Measurements from ENCODE around the gene ZNF429.
"Not testable (repeated sequence)": the region's sequence is repeated elsewhere in the genome, so short reads cannot be mapped to it uniquely, and the experiment has no call there.

ZNF429 gene

DNA sequence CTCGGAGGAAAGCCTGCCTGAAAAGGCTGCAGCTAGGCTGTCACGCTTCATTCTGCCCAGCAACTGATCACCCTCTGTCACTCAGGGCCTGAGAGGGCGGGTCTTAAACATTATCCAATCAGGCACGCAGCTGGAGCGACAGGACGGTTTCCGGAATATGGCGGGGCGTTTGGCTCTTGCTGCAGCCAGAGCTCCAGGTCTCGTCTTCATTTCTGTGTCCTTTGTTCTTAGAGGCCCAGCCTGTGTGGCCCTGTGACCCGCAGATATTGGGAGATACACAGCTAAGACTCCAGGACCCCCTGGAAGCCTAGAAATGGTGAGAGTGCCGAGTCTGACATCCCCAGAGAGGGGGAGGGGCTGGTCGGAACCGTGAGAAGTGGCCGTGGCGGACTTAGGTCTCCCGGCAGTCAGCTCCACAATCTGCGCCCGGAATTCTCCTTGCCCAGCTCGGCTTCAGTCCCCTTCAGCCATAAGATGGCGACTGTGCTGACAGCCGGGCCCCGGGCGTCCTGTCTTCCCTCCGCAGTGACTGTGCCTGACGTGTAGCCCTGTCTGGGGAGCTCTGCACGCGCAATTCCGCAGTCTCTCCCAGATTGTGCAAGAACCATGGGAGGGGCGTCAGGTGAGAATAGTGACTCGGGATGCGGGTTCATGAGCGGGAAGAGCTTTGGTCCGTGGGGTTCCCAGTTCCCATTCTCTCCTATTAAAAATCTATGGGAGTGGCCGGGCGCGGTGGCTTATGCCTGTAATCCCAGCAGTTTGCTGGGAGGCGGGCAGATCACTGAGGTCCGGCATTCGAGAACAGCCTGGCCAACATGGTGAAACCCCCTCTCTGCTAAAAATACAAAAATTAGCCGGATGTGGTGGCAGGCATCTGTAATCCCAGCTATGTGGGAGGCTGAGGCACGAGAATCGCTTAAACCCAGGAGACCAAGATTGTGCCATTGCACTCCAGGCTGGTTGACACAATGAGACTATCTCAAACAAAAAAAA, at the start of gene ZNF429:
Gene ZNF429, plus strand, starts transcription at position 144 of the 993 bp plus-strand sequence. Its CDS starts 170 bp downstream, at position 314.
- DNase-seq, result peak; percentile 98

DNA sequence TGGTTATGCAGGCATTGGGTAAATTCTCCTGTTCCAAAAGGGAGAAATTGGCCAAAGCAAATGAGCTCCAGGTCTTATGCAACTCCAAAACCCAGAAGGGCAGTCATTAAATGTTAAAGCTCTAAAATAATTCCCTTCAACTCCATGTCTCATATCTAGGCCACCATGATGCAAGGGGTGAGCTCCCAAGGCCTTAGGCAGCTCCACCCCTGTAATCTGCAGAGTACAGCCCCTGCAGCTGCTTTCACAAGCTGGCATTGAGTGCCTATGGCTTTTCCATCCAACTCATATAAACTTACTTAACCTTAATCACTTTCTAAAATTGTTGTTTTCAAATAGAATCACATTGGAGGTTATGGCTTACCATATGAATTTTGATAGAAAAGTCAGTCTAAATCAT, 44.7 kb upstream of the ZNF429 start:
- no peak for DNase-seq

DNA sequence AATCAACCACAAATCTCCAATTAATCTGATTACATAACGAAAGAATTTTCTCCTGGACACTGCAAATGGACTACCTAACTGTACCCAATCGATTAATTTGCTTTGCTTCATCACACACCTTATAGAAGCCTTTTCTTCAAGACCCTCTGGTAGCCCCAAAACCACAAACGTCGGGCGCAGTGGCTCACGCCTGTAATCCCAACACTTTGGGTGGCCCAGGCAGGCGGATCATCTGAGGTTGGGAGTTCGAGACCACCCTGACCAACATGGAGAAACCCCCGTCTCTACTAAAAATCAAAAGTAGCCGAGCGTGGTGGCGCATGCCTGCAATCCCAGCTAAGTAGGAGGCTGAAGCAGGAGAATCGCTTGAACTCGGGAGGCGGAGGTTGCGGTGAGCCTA, 42.9 kb upstream of the ZNF429 start:
- no peak for DNase-seq

DNA sequence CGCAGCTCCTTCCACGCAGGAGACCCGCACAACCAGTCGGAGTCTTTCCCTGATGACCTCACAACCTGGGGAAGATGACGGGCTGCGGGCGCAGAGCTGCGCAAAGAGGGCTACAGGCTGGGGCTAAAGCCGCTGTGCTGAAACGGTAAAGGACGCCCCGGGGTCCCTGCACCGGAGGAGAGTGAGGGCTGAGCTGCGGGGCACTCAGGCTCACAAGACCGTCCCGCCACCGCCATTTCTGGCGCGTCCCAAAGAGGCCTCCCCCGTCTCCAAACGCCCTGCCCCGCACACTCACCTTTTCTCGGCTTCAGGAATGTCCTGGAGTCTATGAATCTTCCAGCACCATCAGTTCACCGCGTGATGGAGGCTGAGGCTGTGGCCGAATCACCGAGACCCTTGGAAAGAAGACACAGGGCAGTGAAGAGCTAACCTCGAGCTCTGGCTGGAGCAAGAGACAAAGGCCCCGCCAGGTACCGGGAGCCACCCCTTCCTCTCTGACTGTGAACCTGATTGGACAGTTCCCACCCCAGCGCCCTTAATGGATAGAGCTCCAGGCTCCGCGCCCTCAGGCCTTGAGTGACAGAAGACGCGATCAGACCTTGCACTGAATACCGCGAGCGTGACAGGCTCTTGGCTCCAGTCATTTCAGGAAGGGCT, 41.8 kb upstream of the ZNF429 start:
- peak; percentile 95 for DNase-seq

DNA sequence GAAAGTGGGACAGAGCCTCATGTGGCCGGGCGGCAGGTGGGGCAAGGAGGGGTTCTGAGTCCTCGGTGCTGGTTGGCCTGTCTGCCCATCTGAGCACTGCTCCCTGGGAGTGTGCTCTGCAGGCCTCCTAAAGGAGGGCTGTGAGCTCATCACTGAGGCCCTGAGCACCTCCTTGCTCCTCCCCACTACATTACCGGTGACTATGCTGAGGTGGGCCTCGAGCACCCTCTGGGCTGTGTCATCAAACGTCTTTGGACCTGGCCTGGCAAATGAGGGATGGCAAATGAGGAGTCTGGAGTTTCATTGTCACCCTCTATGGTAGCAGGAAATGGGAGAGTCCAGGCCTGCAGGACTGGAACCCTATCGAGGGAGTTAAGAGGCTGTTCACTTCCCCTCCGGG, 38.8 kb upstream of the ZNF429 start:
- DNase-seq, result no peak

DNA sequence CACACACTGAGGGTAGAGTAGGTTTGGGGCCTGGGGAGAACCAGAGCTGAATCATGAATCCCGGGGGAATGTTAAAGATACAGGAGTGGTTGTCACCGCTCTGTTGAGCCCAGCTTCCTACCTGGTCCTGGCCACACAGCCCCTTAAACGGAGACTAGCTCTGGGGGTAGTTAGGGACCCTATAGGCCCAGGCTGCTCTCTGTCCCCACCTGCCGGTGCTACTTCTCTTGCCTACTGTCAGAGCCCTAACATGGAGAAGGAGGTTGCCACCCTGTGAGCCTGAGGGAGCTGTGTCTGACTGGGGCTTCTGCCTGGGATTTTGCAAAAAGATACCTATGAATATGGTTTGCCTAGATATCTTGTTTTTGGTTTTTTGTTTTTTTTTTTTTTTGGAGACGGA, 36.6 kb upstream of the ZNF429 start:
- DNase-seq, result no peak

DNA sequence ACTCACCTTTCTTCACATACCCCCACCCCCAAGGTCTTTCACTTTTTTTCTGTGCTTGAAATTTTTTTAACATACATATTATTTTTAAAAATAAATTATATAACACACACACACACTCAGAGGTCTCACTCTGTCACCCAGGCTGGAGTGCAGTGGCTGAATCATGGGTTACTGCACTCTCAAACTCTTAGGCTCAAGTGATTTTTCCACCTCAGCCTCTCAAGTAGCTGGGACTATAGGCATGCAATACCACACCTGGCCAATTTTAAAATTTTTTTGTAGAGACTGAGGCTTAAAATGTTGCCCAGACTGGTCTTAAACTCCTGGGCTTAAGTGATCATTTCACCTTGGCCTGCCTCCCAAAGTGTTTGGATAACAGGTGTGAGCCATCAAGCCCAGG, 32.9 kb upstream of the ZNF429 start:
- DNase-seq, result no peak

DNA sequence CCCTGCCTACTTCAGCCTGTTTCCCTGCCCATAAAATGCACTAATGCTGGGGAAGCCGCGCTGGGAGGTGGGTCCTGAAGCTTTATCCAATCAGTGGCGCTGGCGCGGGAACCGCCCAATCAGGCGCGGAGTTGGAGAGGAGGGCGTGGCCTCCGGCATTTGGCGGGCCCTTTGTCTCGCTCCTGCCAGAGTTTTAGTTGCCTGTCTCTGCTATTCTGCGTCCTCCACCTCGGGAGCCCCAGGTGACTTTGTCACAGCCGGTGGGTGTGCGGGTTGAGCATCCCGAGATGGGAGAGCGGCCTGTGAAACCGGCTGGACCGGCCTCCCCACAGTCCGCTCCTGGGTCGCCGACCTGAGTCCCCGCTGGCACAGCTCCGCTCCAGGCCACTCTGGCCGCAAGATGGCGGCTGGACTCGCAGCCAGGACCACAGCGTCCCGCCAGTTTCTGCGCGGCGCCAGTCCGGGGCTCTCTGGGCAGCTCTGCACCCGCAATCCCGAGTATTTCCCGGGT, 30.7 kb upstream of the ZNF429 start:
- DNase-seq, result peak; percentile 97

DNA sequence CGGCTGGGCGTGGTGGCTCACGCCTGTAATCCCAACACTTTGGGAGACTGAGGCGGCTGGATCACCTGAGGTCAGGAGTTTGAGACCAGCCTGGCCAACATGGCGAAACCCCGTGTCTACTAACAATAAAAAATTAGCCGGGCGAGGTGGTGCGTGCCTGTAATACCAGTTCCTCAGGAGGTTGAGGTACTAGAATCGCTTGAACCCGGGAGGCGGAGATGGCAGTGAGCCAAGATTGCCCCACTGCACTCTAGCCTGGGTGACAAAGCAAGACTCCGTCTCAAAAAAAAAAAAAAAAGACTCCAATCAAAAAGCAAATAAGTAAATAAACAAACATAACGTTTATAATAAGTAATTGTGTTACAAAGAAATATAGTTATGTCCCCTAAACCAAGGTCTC, 23.0 kb upstream of the ZNF429 start:
- DNase-seq, result not testable (repeated sequence)

DNA sequence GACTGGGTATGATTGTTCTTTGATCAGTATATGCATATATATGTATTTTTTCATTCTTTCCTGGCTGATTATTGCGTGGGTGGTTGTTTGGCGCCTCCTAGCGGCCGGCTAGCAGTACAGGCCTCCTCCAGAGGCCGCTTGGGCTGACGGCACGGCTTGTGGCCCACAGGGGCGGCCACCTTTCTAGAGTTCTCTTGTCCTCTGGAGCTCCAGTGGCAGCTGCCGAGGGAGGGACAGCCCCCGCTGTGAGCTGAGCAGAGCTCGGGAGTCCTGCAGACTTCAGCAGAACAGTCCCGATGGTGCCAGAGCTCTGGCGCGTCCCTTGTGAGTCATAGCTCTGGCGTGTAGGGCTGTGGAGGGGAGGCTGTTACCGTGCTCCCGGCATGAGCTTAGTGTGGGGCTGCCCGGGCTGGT, 22.5 kb upstream of the ZNF429 start:
- no peak for DNase-seq

DNA sequence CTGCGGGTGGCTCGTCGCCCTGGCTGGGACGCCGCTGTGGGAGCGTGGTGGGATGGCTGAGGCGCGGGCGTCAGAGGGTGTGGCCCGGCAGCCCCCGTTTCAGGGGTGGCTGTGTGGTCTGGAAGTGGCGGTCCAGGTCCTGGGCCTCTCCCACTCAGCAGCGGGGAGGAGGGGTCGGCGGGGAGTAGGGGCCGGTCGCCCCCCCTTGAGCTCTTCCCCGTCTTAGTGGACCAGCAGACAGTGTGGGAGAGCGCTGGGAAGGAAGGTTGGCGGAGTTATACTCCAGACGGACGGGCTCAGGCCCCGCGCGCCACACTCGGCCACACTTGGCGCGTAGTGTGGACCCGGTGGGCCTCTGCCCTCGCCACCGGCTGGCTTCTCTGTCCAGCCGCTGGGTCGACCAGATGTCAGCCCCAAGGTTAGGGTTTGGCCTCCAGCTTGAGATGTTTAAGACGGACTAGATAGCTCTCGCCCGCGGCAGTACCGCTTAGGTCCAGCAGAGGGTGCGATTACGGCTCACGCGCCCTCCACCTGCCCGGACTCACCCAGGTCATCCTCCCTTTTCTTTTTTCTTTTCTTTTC, 21.7 kb upstream of the ZNF429 start:
- no peak for DNase-seq

DNA sequence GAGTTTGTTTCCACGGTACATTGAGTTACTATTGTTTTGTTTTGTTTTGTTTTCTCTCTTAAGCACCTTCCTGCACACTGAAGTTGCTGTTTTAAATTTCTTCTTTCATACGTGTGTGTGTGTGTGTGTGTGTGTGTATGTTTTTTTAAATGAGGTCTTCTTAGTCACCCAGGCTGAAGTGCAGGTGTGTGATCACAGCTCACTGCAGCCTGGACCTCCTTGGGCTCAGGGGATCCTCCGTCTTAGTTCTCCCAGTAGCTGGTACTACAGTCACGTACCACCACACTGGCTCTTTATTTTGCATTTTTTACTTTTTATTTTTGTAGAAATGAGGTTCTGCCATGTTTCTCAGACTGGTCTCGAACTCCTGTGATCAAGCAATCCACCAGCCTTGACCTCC, 20.8 kb upstream of the ZNF429 start:
- DNase-seq, result no peak

DNA sequence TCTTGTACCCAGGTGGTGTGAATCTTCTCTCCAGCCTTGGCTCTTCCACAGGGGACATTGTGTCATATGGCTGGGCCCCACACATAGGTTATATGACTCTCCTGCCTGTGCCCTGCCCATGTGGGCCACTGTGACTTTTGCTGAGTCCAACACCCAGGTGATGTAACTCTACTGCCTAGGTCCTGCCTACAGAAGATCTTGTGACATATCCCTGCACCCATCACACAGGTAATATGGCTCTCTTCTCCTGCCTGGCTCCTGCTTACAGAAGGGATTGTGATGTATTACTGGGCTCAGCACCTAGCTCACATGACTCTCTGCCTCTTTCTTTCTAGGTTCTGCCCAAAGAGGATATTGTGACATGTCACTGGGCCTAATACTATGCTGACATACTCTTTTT, 19.5 kb upstream of the ZNF429 start:
- DNase-seq, result no peak

DNA sequence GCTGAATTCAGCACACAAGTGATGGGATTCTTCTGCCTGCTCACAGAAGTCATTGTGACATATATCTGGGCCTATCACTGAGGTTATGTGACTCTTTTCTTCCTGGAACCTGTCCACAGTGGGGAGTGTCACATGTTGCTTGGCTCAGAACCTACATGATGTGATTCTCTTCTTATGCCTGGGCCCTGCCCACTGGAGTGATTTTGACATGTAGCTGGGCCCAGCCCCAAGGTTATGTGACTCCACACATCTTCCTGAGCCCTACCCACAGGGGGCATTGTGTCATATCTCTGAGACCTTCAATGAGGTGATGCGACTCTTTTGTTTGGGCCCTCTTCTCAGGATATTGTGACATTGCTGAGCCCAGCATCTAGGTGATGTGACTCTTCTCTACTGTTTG, 17.4 kb upstream of the ZNF429 start:
- DNase-seq, result no peak

DNA sequence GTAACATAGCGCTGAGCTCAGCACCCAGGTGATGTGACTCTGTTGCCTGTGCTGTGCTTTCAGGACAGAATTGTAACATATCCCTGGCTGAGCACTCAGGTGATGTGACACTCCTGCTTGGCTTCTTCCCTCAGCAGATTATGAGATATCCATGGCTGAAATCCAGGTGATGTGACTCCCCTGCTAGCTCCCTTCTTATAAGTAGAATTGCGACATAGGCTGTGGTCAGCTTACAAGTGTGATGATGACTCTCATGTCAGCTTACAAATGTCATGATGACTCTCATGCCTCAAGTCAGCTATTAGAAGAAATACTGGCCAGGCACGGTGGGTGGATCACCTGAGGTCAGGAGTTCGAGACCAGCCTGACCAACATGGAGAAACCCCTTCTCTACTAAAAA, 14.3 kb upstream of the ZNF429 start:
- DNase-seq, result no peak

DNA sequence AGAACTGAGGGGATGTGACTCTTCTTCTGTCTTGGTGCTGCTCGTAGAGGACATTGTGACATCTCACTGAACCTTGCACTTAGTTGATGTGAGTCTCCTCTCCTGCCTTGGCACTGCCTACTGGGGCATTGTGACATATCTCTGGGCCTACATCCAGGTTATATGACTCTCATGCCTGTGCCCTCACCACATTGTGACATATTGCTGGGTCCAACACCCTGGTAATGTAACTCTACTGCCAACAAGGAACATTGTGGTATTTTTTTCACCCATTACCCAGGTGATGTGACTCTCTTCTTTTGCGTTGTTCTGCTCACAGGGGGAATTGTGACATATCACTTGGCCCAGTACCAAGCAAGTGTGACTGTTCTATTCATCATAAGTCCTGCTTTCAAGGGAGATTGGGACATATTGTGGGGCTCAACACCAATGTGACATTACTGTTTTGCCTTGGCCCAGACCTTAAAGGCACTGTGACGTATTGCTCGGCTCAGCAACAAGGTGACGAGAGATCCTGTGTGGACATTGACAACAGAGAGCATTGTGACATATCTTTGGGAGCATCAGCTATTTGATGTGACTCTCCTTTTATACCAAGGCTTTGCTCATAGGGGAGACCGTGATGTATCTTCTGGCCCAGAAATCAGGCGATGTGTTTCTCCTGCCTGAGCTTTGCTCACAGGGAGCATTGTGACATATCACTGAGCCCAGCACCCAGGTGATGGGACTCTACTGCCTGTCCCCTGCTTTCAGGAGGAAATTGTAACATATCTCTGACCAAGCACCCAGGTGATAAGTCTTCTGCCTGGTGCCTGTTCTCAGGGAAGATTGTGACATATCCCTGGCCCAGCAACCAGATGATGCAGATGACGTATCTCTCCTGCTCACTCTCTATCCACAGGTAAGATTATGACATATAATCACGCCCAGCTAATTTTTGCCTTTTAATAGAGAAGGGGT, 12.2 kb upstream of the ZNF429 start:
- DNase-seq, result no peak

DNA sequence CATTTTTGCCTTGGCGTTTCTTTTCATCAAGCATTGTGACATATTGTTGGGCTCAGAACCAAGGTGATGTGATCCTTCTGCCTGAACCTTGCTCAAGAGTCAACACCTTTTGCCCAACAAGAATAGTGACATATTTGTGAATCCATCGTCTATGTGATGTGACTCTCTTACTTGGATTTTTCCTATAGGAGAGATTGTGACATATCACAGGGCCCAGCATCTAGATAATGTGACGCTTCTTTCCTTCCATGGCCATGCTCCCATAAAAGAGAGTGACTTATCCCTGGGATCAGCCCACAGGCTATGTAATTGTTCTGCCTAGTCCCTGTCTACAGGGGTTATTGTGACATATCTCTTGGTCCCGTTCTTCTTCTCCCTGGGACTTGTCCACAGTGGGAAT, 8.5 kb upstream of the ZNF429 start:
- DNase-seq, result no peak

DNA sequence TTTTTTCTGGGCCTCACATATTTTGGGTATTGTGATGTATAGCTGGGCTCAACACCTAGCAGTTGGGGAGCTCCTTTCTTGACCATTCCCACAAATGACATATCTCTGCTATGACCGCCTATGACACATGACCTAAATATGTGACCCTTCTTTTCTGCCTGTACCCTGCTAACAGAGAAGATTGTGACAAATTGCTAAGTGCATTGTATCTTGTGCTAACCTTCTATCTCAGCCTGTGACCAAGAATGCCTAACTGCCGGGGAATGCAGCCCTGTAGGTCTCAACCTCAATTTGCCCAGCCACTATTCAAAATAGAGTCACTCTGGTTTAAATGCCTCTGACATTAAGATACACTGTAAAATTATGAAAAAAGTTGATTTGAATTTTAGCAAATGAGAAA, 6.8 kb upstream of the ZNF429 start:
- no peak for DNase-seq

DNA sequence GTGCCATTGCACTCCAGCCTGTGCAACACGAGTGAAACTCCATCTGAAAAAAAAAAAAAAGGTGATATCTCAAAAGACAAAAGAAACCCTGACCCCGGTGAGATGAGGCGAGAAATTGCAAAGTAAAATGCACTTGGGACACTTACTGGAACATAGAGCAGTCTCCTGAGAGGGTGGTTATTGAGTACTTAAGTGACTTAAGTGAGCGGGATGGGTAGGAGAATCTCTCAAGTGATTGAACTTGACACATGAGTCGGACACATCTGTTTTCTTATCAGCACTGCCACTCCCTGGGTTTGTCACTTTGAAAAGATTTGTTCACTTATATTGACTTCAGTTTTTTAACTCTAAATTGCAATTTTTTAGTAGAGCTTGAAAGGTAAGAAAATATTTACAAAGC, 2.8 kb downstream of the ZNF429 start:
- DNase-seq, result peak; percentile 78

DNA sequence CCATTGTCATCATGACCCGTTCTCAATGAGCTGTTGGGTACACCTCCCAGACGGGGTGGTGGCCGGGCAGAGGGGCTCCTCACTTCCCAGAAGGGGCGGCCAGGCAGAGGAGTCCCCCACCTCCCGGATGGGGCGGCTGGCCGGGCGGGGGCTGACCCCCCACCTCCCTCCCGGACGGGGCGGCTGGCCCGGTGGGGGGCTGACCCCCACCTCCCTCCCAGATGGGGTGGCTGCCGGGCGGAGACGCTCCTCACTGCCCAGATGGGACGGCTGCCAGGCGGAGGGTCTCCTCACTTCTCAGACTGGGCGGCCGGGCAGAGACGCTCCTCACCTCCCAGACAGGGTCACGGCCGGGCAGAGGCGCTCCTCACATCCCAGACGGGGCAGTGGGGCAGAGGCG, 5.7 kb downstream of the ZNF429 start:
- DNase-seq, result not testable (repeated sequence)

DNA sequence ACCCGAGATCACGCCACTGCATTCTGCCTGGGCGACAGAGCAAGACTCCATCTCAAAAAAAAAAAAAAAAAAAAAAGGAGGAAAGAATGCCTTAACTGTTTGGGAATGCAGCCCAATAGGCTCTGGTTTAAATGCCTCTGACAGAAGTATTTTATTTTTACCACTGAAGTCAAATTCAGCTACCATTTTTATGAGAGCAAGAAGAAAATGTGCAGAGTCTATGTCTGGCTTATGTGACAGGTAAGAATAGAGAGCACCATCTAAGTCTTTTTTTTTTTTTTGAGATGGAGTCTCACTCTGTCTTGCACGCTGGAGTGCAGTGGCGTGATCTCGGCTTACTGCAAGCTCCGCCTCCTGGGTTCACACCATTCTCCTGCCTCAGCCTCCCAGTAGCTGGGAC, 7.2 kb downstream of the ZNF429 start:
- DNase-seq, result not testable (repeated sequence)

DNA sequence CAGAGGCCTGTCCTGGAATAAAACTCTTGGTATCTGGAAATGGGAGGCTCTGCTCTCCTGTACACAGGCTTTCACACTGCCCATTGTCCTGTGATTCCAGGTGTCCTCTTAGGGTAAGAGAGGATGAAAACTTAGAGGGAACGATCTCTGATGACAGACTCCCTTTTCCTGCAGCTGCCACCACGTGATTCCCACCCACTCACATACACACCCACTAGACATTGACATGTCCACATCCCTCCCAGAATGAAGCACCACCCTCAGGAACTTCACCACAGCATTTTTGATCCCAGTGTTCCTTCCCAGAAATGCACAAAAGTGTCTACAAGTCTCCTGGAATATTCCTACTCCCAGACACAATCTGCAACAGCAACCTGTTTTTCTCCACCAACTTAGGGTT, 8.2 kb downstream of the ZNF429 start:
- no peak for DNase-seq

Measured in eye (tissue), 1 donor.